Measurements from ENCODE around the gene FAM200C.
A peak's percentile ranks its signal among the peaks of the same experiment; 100 is the strongest.

The FAM200C gene

DNA sequence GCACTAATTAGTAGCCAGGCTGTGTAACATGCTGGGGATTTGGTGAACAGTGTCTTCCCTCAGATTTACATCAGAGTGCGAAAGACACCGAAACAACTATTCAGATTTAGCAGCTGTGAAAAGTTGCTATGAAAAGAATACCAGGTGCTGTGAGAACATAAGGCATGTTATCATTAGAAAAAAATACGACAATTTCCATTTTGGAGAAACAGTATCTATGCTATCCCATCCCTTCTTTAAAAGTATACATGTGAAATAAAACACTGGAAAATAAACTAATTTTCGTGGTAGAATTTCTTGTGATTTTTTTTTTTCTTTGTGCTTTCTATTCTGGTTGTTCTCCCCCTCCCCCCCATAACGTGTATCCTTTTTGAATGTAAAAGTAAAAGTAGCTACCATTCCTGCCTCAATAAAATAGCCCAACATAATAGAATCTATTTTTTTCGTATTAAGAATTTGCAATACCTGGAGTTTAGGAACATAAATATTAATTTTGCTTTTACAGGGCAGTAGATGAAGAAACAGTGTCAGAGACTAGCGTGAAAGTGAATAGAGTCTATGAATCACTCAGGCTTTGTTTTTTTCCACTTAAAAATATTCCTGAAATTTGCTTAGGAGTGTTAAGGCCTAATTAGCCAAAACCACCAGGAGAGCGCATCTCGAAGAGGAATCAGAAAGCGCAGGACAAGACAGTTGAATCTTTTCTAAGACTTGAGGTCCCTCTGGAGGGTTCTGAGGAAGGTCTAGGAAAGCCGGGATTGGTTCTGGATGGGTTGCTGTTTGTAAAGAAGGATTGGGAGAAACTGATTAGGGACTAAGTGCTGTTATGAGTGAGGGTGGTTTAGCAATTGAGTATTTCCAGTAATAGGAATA, 19.8 kb upstream of the FAM200C start:
- Histone ChIP-seq H4K20me1 (ENCODE audit: insufficient read depth) (no peaks in the 10 kb centered on the region), H3K79me2 (ENCODE audit: insufficient read depth, low read depth) (peaks cover 21% of the 10 kb centered on the region), H3K4me2 (peak overlapping the region; percentile 86), H3K27ac (peak overlapping the region; percentile 67), H2AFZ (ENCODE audit: low read depth) (peak overlapping the region; percentile 67), H3K4me1 (ENCODE audit: low read depth, poor library complexity, severe bottlenecking) (peaks cover 43% of the 10 kb centered on the region), H3K36me3 (ENCODE audit: insufficient read depth) (no peaks in the 10 kb centered on the region; the same call in 1 of the 2 replicates), H3K27me3 (ENCODE audit: insufficient read depth, low read depth) (no peaks in the 10 kb centered on the region), H3K4me3 (IDR thresholded peaks at IDR 0.05; ENCODE audit: insufficient read depth, low read depth, low read length) (no peak overlapping the region), H3K9ac (peak overlapping the region; percentile 54; the same call in 1 of the 2 replicates)
- TF ChIP-seq, protein P1, sequence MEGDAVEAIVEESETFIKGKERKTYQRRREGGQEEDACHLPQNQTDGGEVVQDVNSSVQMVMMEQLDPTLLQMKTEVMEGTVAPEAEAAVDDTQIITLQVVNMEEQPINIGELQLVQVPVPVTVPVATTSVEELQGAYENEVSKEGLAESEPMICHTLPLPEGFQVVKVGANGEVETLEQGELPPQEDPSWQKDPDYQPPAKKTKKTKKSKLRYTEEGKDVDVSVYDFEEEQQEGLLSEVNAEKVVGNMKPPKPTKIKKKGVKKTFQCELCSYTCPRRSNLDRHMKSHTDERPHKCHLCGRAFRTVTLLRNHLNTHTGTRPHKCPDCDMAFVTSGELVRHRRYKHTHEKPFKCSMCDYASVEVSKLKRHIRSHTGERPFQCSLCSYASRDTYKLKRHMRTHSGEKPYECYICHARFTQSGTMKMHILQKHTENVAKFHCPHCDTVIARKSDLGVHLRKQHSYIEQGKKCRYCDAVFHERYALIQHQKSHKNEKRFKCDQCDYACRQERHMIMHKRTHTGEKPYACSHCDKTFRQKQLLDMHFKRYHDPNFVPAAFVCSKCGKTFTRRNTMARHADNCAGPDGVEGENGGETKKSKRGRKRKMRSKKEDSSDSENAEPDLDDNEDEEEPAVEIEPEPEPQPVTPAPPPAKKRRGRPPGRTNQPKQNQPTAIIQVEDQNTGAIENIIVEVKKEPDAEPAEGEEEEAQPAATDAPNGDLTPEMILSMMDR (conservative IDR thresholded peaks at IDR 0.05; ENCODE audit: low read depth, low read length), result no peak

DNA sequence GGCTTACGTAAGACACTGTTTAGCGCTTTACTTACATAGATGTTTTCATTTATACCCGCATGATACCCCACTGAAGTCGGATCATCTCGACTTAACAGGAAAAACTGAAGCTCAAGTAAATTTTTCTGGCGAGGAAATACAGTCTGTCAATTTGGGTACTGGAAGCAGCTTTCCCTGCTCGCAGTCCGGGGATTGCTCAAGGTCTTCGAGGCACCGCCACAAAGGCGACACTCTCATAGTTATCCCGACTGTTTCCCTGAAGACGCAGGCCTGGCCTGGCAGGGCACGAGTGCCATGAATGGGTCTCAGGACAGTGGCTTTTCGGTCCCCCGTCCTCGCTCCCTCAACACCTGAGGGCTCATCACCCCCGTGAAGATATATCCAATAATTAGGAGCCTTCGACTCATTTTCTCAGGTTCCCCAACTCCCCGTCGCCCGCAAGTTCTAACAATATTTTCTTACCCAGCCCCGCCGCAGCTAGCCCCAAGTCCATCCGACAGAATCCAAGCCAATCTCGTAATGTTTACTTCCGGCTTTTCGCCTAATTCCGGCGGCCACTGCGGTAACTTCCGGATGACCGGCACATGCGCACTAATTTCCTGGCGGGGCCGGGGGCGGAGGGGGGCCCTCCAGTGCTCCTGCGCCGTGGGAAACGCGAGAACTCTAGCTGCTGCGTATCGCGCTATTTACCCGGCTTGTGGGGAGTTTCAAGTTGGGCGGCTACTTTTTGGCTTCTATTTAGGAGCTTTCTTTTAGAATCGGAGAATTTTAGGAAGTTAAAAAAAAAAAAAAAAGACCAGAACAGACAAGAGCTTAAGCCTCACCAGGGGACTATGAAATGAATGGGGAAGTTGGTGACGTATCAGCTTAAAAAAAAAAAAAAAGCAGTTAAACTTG, 19.0 kb upstream of the FAM200C start, which contains the start of gene SLU7:
TSS of gene SLU7 (minus strand) at position 521 of the 897 bp plus-strand sequence. CDS start 3,787 bp downstream, outside the sequence.
- peaks cover 21% of the 10 kb centered on the region for H3K79me2 ChIP-seq (ENCODE audit: insufficient read depth, low read depth)

DNA sequence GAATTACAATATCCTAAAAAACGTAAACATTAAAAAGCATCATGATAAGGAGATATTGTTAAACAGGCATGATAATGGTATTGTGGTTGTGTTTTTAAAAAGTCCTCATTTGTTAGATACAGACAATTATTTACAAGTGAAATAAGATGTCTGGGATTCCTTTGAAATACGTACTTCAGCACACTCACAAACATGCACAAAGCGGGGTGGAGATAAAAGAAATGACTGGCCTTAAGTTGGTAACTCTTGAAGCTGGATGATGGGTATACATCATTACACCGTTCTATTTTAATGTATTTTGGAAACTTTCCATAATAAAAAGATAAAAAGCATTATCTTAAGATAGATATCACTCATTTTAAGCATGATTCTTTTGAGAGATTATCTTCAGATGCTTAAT, 1.0 kb downstream of the FAM200C start:
- no peaks in the 10 kb centered on the region for H3K79me2 ChIP-seq (ENCODE audit: insufficient read depth, low read depth)
- H3K27me3 ChIP-seq (ENCODE audit: insufficient read depth, low read depth), result no peaks in the 10 kb centered on the region
- TF ChIP-seq, protein P1 (conservative IDR thresholded peaks at IDR 0.05; ENCODE audit: low read depth, low read length), result no peak
- H3K27ac ChIP-seq, result no peak overlapping the region
- no peaks in the 10 kb centered on the region for H3K36me3 ChIP-seq (ENCODE audit: insufficient read depth)
- H4K20me1 ChIP-seq (ENCODE audit: insufficient read depth), result no peaks in the 10 kb centered on the region
- peaks cover 6% of the 10 kb centered on the region for H3K4me1 ChIP-seq (ENCODE audit: low read depth, poor library complexity, severe bottlenecking)
- H2AFZ ChIP-seq (ENCODE audit: low read depth), result no peak overlapping the region
- H3K9ac ChIP-seq, result no peak overlapping the region
- H3K4me2 ChIP-seq, result peak overlapping the region; percentile 91
- no peak overlapping the region for H3K4me3 ChIP-seq (IDR thresholded peaks at IDR 0.05; ENCODE audit: insufficient read depth, low read depth, low read length)

More for the DNA sequence above, 19.0 kb upstream of the FAM200C start, which contains the start of gene SLU7:
- Histone ChIP-seq H3K4me2 (peak within 1 kb of the TSS; percentile 86), H3K27ac (peak within 1 kb of the TSS; percentile 67), H3K27me3 (ENCODE audit: insufficient read depth, low read depth) (no peaks in the 10 kb centered on the region), H3K4me1 (ENCODE audit: low read depth, poor library complexity, severe bottlenecking) (peaks cover 42% of the 10 kb centered on the region), H3K9ac (peak within 1 kb of the TSS; percentile 54; the same call in 1 of the 2 replicates), H3K36me3 (ENCODE audit: insufficient read depth) (no peaks in the 10 kb centered on the region), H4K20me1 (ENCODE audit: insufficient read depth) (no peaks in the 10 kb centered on the region), H2AFZ (ENCODE audit: low read depth) (peak within 1 kb of the TSS; percentile 67), H3K4me3 (IDR thresholded peaks at IDR 0.05; ENCODE audit: insufficient read depth, low read depth, low read length) (no peak within 1 kb of the TSS)
- TF ChIP-seq, protein P1 (conservative IDR thresholded peaks at IDR 0.05; ENCODE audit: low read depth, low read length), result no peak

DNA sequence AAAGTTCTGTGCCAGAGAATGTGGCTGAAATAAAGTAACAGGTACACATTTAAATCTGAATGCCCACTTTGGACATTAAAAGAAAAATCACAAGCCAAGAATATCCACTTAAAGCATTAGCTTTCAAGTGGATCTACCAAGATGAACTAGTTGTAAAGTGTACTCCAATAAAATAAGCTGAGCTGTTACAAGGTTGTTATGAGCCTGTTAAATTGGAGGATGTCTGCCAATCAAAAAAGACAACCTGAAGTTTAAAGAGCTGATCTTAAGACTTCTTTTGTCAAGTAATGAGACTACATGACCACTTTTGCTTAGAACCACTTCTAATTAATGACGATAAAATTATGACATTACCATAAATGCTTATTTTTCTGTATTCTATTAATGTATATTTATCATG, 2.4 kb downstream of the FAM200C start:
- no peak overlapping the region for H3K9ac ChIP-seq
- no peak overlapping the region for H3K4me2 ChIP-seq
- H4K20me1 ChIP-seq (ENCODE audit: insufficient read depth), result no peaks in the 10 kb centered on the region
- TF ChIP-seq, protein P1 (conservative IDR thresholded peaks at IDR 0.05; ENCODE audit: low read depth, low read length), result no peak
- H3K79me2 ChIP-seq (ENCODE audit: insufficient read depth, low read depth), result no peaks in the 10 kb centered on the region
- H3K27ac ChIP-seq, result no peak overlapping the region
- no peak overlapping the region for H3K4me3 ChIP-seq (IDR thresholded peaks at IDR 0.05; ENCODE audit: insufficient read depth, low read depth, low read length)
- no peaks in the 10 kb centered on the region for H3K27me3 ChIP-seq (ENCODE audit: insufficient read depth, low read depth)
- no peak overlapping the region for H2AFZ ChIP-seq (ENCODE audit: low read depth)
- no peaks in the 10 kb centered on the region for H3K36me3 ChIP-seq (ENCODE audit: insufficient read depth)
- peaks cover 6% of the 10 kb centered on the region for H3K4me1 ChIP-seq (ENCODE audit: low read depth, poor library complexity, severe bottlenecking)
